Measurements from ENCODE around the gene PRPH2.
"Not testable (repeated sequence)": the region's sequence is repeated elsewhere in the genome, so short reads cannot be mapped to it uniquely, and the experiment has no call there.

The PRPH2 gene

GRCh38 chr6:42740725-42741124 lies 18.3 kb upstream of the PRPH2 start:
- no peak for DNase-seq

GRCh38 chr6:42735976-42736375 lies 13.6 kb upstream of the PRPH2 start:
- DNase-seq, result no peak

GRCh38 chr6:42733867-42734481 lies 11.6 kb upstream of the PRPH2 start:
- DNase-seq, result not testable (repeated sequence)

GRCh38 chr6:42729731-42730130 lies 7.3 kb upstream of the PRPH2 start:
- DNase-seq, result no peak

GRCh38 chr6:42727627-42728026 lies 5.2 kb upstream of the PRPH2 start:
- DNase-seq, result no peak

GRCh38 chr6:42727087-42727611 lies 4.8 kb upstream of the PRPH2 start:
- DNase-seq, result no peak

- DNase-seq, result peak; percentile 80
These were observed 4.2 kb upstream of the PRPH2 start for GRCh38 chr6:42726485-42727086.

- DNase-seq, result no peak
These were observed 3.6 kb upstream of the PRPH2 start for GRCh38 chr6:42726026-42726425.

GRCh38 chr6:42724825-42725224 lies 2.4 kb upstream of the PRPH2 start:
- DNase-seq, result no peak

- no peak for DNase-seq
These were observed 1.7 kb downstream of the PRPH2 start for GRCh38 chr6:42720739-42721138.

- DNase-seq, result no peak
These were observed 6.5 kb downstream of the PRPH2 start for GRCh38 chr6:42715871-42716270.

GRCh38 chr6:42714098-42714761 lies 8.2 kb downstream of the PRPH2 start:
- no peak for DNase-seq

GRCh38 chr6:42711930-42712329 lies 10.5 kb downstream of the PRPH2 start:
- DNase-seq, result no peak

GRCh38 chr6:42710316-42710715 lies 12.1 kb downstream of the PRPH2 start:
- no peak for DNase-seq

- no peak for DNase-seq
These were observed 12.5 kb downstream of the PRPH2 start for GRCh38 chr6:42709871-42710270.

- DNase-seq, result no peak
These were observed 14.3 kb downstream of the PRPH2 start for GRCh38 chr6:42708096-42708495.

GRCh38 chr6:42707595-42707994 lies 14.8 kb downstream of the PRPH2 start:
- DNase-seq, result no peak

GRCh38 chr6:42704937-42705374 lies 17.4 kb downstream of the PRPH2 start:
- no peak for DNase-seq

- DNase-seq, result no peak
These were observed 18.0 kb downstream of the PRPH2 start for GRCh38 chr6:42704251-42704936.

- not testable (repeated sequence) for DNase-seq
These were observed 19.6 kb downstream of the PRPH2 start for GRCh38 chr6:42702786-42703185.

GRCh38 chr6:42702200-42702599 lies 20.2 kb downstream of the PRPH2 start:
- DNase-seq, result no peak

GRCh38 chr6:42698217-42698616 lies 24.2 kb downstream of the PRPH2 start:
- DNase-seq, result no peak

GRCh38 chr6:42697268-42697655 lies 25.1 kb downstream of the PRPH2 start:
- no peak for DNase-seq

Measured in NCI-H748 treated with DMSO at 0.1 percent for 48 hours (cell line).